Hematopoietic multipotent progenitor cell treated with erythropoietin and hydrocortisone succinate and interleukin-3 and kit ligand, for 8 days (in vitro differentiated cells): Measurements from ENCODE around the gene DNPH1.

Experiments
- DNase-seq: peaks from one replicate; pipeline ENCODE4 v3.0.0-alpha.2; 2015

Gene DNPH1

GRCh38 chr6:43243664-43244321 lies 14.5 kb upstream of the DNPH1 start:
- DNase-seq: no peak

DNA sequence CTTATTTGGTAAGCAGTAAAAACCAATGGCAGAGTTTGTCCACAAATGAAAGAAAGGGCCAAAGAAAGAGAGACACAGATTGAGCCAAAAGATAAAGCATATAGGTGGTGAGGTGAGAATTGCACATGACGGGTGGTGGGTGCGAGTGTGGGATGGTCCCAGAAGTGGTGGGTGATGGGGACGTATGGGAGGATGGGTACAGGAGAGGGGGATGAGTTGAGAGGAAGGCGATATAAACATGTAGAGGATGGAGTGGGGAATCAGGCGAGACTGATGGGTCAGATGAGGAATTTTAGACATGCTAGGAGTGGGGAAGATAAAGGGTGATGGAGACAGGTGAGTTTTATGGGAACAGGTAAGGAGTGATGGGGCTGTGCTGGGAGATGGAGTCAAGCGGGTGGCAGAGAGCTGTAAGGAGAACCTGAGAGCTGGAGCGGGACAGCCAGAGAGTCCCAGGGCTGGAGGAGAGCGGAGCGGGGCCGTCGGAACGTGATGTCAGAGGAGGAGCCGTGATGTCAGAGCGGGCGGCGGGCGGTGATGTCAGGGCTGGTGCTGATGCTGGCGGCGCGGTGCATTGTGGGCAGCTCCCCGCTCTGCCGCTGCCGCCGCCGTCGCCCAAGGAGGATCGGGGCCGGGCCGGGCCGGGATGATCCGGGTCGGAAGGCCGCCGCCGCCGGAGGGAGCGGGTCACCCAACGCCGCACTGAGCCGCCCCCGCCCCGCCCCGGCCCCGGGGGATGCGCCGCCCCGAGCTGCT lies 13.8 kb upstream of the DNPH1 start, which contains the start of gene TTBK1:
TTBK1 (plus strand) TSS at position 574 of the 756 bp plus-strand sequence. CDS start 3,180 bp downstream, outside the sequence.
- no peak for DNase-seq

- DNase-seq: peak; percentile 69
Observed at GRCh38 chr6:43241446-43241845, 12.2 kb upstream of the DNPH1 start.

- no peak for DNase-seq
Observed at GRCh38 chr6:43240950-43241349, 11.7 kb upstream of the DNPH1 start.

GRCh38 chr6:43239054-43239453 lies 9.8 kb upstream of the DNPH1 start:
- no peak for DNase-seq

- DNase-seq: no peak
Observed at GRCh38 chr6:43235841-43236240, 6.6 kb upstream of the DNPH1 start.

GRCh38 chr6:43231735-43232450 lies 2.6 kb upstream of the DNPH1 start:
- no peak for DNase-seq

- no peak for DNase-seq
Observed at GRCh38 chr6:43231053-43231452, 1.8 kb upstream of the DNPH1 start.

DNA sequence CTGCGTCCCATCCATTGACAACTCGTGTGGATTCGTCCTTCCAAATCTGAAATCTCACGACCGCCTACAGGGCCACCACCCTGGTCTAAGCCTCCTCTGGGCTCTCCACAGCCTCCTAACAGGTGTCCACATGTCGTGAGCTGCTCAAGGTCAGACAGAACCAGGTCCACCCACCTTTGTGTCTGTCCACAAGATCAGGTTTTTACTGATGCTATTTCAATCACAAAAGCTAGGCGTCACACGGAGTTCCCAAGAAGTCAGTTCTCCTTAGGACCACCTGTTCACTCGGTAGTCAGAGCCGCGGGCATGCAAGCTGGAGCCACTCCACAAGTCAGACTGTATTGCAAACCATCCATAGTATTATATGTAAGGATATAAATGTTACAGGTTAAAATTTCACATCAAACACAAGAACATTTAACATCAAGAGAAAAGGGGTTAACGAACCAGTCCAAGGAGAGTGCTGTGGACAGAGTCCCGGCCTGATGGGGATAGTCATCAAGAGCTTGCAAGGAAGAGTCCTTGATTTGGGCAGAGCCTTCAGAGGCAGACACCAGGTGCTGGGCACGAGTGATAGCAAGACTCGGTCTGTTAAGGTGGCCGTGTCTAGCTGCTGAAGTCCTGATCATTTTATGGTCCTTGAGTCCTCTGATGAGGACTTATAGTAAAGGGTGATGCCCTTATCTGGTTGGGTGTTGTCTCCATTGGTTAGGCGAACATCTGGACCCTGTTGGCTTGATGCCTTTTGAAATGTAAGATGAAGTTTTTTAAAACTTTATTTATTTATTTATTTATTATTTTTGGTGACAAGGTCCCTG lies 731 bp upstream of the DNPH1 start:
- DNase-seq: peak; percentile 78

- peak; percentile 95 for DNase-seq
Observed at GRCh38 chr6:43226192-43226851, 3.0 kb downstream of the DNPH1 start.

GRCh38 chr6:43223175-43223574 lies 6.1 kb downstream of the DNPH1 start:
- no peak for DNase-seq

DNA sequence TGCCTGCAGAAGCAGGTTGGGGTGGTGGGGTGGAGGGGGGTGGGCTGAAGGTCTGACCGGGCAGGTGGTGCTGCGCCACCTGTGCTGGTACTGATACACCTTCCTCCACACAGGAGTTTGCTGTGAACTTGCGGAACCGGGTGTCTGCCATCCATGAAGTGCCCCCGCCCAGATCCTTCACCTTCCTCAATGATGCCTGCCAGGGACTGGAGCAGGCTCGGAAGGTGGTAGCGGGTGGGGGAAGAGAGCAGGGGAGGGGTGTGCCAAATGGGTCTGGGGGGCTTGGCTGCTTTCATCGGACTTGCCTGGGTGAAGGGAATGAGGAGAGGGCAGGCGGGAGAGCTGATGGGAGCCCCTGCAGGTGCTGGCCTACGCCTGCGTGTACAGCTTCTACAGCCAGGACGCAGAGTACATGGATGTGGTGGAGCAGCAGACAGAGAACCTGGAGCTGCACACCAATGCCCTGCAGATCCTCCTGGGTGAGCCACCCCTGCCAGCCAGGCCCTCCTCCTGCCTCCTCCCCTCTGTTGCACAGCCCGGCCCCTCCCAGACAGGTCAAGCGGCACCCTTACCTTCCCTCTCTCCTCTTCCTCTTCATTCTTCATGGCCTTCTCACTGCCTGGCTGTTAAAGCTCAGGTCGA lies 6.7 kb downstream of the DNPH1 start:
- no peak for DNase-seq

DNA sequence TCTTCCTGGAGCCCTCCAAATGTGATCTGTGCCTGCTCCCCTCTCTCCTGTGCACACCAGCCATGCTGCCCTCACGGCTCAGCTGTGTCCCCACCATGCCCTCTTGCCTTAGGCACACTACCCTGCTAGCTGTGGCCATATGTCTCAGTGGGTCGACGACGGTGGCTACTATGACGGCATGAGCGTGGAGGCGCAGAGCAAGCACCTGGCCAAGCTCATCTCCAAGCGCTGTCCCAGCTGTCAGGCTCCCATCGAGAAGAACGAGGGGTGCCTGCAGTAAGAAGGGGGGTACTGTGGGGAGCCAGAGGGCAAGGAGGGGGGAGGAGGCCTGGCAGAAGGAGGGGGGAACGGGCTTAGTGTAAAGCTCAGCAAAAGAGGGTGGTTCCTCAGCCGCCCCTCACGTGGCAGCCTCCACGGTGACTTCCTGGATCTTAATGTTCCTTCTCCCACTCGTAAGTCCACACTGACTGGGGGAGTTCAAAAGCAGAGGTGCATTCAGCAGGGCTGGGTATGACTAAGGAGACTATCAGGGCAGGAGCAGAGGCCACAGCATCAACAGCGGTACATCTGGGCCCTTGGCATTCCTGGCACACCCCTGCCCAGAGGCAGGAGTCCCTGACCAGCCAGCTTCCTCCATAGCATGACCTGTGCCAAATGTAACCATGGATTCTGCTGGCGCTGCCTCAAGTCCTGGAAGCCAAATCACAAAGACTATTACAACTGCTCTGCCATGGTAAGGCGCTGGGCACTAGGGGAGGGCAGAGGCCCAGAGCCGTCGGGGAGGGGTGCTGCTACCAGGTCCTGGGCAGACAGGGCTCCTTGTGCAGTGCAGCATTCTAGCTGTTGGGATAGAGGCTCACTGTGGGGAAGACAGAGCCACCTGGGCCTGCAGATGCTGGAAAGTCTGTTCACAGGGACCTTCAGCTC lies 8.0 kb downstream of the DNPH1 start:
- no peak for DNase-seq

- DNase-seq: no peak
Observed at GRCh38 chr6:43220439-43220951, 8.8 kb downstream of the DNPH1 start.

DNA sequence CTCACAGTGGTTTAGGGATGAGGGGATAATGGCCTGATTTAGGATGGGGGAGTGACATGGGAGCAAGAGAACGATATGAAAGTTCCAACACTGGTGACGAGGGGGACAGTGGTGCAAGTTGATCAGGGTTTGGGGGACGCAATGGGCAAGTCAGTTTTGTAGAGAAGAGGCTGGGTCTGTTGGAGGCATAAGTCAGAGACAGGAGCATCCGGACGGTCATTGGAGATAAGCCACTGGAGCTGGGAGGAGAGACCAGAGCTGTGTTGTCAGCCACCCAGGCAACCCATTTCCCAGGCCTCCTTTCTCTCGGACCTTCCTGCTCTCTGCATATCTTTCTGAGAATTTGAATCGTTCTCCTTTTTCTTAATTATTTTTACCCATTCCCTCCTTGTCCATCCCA lies 9.5 kb downstream of the DNPH1 start:
- DNase-seq: no peak

GRCh38 chr6:43219119-43219518 lies 10.2 kb downstream of the DNPH1 start:
- DNase-seq: no peak

DNA sequence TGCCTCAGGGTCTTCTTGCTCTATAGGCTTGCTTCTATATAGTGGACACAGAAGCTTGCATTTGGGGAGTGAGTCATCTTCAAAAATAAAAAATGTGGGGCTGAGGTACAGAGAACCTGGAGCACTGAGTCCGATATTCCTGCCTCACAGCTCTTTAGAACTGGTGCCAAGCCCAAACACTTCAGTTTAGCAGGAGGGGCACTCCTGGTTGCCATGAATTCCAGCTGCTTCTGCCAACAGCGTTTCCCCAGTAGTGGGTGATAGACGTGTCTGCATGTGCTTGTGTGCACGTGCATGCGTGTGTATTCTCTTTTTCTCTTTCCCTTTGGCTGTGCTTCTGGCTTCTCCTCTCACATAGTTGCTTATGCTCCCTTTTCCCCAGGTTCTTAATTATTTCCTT lies 11.9 kb downstream of the DNPH1 start:
- DNase-seq: no peak

- DNase-seq: no peak
Observed at GRCh38 chr6:43216200-43216599, 13.1 kb downstream of the DNPH1 start.

DNA sequence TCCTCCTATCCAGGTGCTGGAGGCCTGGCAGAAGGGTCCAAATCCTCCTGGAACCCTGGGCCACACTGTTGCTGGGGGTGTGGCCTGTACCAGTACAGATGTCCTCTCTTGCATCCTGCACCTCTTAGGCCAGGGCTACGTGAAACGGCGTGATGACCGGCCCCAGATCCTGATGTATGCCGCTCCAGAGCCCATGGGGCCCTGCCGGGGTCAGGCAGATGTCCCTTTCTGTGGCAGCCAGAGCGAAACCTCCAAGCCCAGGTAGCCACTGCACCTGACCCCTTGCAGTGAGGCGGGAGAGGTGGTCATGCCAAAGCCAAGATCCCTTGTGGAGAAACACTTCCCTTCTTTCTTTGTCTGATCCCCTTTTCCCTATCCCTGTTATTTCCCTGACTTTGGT lies 14.2 kb downstream of the DNPH1 start:
- DNase-seq: no peak

DNA sequence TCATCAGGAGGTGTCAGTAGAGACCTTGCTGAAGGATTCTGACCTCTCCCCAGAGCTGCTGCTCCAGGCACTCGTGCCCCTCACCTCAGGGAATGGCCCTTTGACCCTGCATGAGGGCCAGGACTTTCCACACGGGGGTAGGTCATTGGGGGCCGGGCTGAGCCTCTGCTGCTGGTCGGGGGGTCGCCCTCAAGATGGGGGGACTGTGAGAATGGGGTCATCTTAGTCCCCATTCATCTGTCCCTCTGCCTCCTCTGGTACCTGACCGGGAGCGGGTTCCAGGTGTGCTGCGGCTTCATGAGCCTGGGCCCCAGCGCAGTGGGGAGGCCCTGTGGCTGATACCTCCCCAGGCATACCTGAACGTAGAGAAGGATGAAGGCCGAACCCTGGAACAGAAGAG lies 15.8 kb downstream of the DNPH1 start:
- DNase-seq: no peak

DNA sequence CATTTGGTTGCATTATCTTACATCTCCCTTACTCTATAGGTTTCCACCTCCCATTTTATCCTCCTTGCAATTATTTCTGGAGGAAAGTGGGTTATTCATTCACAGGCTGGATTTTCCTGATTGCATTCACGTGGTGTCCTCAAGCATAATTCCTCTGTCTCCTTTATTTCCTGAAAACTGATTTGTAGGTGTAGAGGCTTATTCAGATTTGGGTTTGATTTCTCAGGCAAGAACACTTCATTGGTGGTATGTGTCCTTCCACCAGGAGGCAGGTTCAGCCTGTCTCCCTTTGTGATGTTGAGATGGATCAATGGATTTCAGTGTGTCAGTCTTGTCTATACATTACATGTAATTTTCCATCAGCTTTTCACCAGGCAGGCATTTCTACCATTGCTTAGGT lies 17.3 kb downstream of the DNPH1 start:
- DNase-seq: no peak
